Loucy (cell line): Measurements from ENCODE around the gene LY6G5C.

ENCODE experiments used
- CTCF ChIP-seq: fragments of 200-600 bp; sonication (generic); conservative IDR thresholded peaks from 2 replicates; pipeline ENCODE4 v1.5.1; 2014; ENCODE audit warnings: mild to moderate bottlenecking, antibody characterized with exemption, low read length
- EZH2phosphoT487 ChIP-seq: fragments of 200-600 bp; IDR thresholded peaks from 2 replicates; pipeline ENCODE4 v1.6.1; 2018; ENCODE audit warnings: antibody characterized with exemption, mild to moderate bottlenecking, moderate library complexity, borderline replicate concordance

GRCh38 chr6:31633447-31633846 is 47.4 kb downstream of the LY6G5C start:
- no peak for TF ChIP-seq CTCF
- TF ChIP-seq EZH2phosphoT487: no peak
